ENCODE measurements around the gene FEM1B. TPM values are rescaled to one million over a fixed set of nuclear protein-coding genes. Genes with fewer than 3 reads are reported as not detected.
A peak's percentile ranks its signal among the peaks of the same experiment; 100 is the strongest.

FEM1B gene
- total RNA-seq, 1 donor = 45.5 TPM

- no peak for DNase-seq (ENCODE audit: low read depth)
These were observed 14.7 kb downstream of the FEM1B start for GRCh38 chr15:68292157-68292781.

GRCh38 chr15:68292967-68293366 is 15.4 kb downstream of the FEM1B start:
- DNase-seq (ENCODE audit: low read depth) = no peak
- TF ChIP-seq CTCF (IDR thresholded peaks at IDR 0.05; ENCODE audit: insufficient read depth, low read length) = no peak

More at GRCh38 chr15:68292157-68292781, 14.7 kb downstream of the FEM1B start:
- no peak for TF ChIP-seq CTCF (IDR thresholded peaks at IDR 0.05; ENCODE audit: insufficient read depth, low read length)
- no peak overlapping the region for H3K4me3 ChIP-seq (ENCODE audit: low read depth, low read length)

GRCh38 chr15:68295014-68295805 is 17.7 kb downstream of the FEM1B start:
- DNase-seq (ENCODE audit: low read depth) = no peak
- H3K4me3 ChIP-seq (ENCODE audit: low read depth, low read length) = no peak overlapping the region
- TF ChIP-seq CTCF (IDR thresholded peaks at IDR 0.05; ENCODE audit: insufficient read depth, low read length) = no peak

More at GRCh38 chr15:68292967-68293366, 15.4 kb downstream of the FEM1B start:
- no peak overlapping the region for H3K4me3 ChIP-seq (ENCODE audit: low read depth, low read length)

- no peak for TF ChIP-seq CTCF (IDR thresholded peaks at IDR 0.05; ENCODE audit: insufficient read depth, low read length)
- H3K4me3 ChIP-seq (ENCODE audit: low read depth, low read length) = no peak overlapping the region
- no peak for DNase-seq (ENCODE audit: low read depth)
These were observed 20.8 kb downstream of the FEM1B start for GRCh38 chr15:68298336-68298735.

GRCh38 chr15:68298882-68299381 is 21.4 kb downstream of the FEM1B start:
- H3K4me3 ChIP-seq (ENCODE audit: low read depth, low read length) = no peak overlapping the region
- DNase-seq (ENCODE audit: low read depth) = peak; percentile 47

GRCh38 chr15:68299436-68299835 is 21.9 kb downstream of the FEM1B start:
- no peak for TF ChIP-seq CTCF (IDR thresholded peaks at IDR 0.05; ENCODE audit: insufficient read depth, low read length)
- DNase-seq (ENCODE audit: low read depth) = no peak
- H3K4me3 ChIP-seq (ENCODE audit: low read depth, low read length) = no peak overlapping the region

More at GRCh38 chr15:68298882-68299381, 21.4 kb downstream of the FEM1B start:
- no peak for TF ChIP-seq CTCF (IDR thresholded peaks at IDR 0.05; ENCODE audit: insufficient read depth, low read length)
